Endothelial cell of umbilical vein (primary cell): Measurements from ENCODE around the gene GRAMD2B. TPM values are rescaled to one million over a fixed set of nuclear protein-coding genes. Genes with fewer than 3 reads are reported as not detected.

ENCODE experiments used
- BruUV-seq: library from RNA; stranded (reverse); fragments of 400-500 nt; replicated peaks from 2 replicates; lab custom pipeline; 2021; lab: Mats Ljungman, UMichigan
- CTCF ChIA-PET: fragments of 300-600, 350-600 bp; sonication (Branson Sonifier 250); formaldehyde crosslinking; loops from one replicate; lab custom pipeline; 2021; ENCODE audit warnings: antibody characterized with exemption, inconsistent platforms; lab: Charles Lee
- POLR2A ChIA-PET: fragments of 300-600, 350-600 bp; sonication (Branson Sonifier 250); formaldehyde crosslinking; loops from one replicate; lab custom pipeline; 2021; ENCODE audit warnings: antibody characterized with exemption, inconsistent platforms; lab: Charles Lee
- DNase-seq: peaks from one replicate; pipeline ENCODE4 v3.0.0-alpha.2; 2011; ENCODE audit warnings: low read depth, low spot score
- FAIRE-seq: peaks from 2 replicates; lab custom pipeline; 2011; peaks lifted over from hg19 to GRCh38; lab: Jason Lieb, UNC
- H2AFZ ChIP-seq: 2 replicates; pipeline ENCODE4 v1.6.0; 2012; ENCODE audit warnings: low read depth, low read length, control low read depth, inconsistent platforms
- H3K27ac ChIP-seq: 2 replicates; pipeline ENCODE4 v1.5.1; 2011; ENCODE audit warnings: low read depth, mild to moderate bottlenecking, control low read depth, low read length, moderate library complexity; ENCODE audit not compliant: insufficient read depth
- H3K27me3 ChIP-seq, 2 experiments: 2 replicates each; pipeline versions ENCODE4 v1.6.0 to v1.6.1; 2011; ENCODE audit warnings: low read length in 2 of 2, mixed read lengths in 1 of 2; ENCODE audit not compliant: control insufficient read depth in 2 of 2, insufficient read depth in 2 of 2
- H3K36me3 ChIP-seq, 2 experiments: 2 replicates in 1 of 2; 3 replicates in 1 of 2; pipeline ENCODE4 v1.5.1; 2011; ENCODE audit warnings: low read length in 2 of 2, mild to moderate bottlenecking in 1 of 2, moderate library complexity in 1 of 2; ENCODE audit not compliant: control insufficient read depth in 2 of 2, insufficient read depth in 2 of 2; ENCODE audit errors: extremely low read depth in 1 of 2
- H3K4me1 ChIP-seq: 3 replicates; pipeline ENCODE4 v1.5.1; 2011; ENCODE audit warnings: mild to moderate bottlenecking, low read length; ENCODE audit not compliant: control insufficient read depth, insufficient read depth; ENCODE audit errors: extremely low read depth
- H3K4me2 ChIP-seq: 2 replicates; pipeline ENCODE4 v1.6.1; 2011; ENCODE audit warnings: low read length, control low read depth, mixed read lengths; ENCODE audit not compliant: insufficient read depth
- H3K4me3 ChIP-seq, 3 experiments: fragments of 200-600 bp in 1 of 3; sonication (generic), shearing (Covaris generic) in 1 of 3; replicated peaks in 1 of 3; 2 replicates each; pipeline ENCODE4 v1.5.1; 2011 to 2016; ENCODE audit warnings: control low read depth in 3 of 3, low read length in 3 of 3, mild to moderate bottlenecking in 2 of 3, inconsistent platforms in 1 of 3, low read depth in 1 of 3, moderate library complexity in 1 of 3; ENCODE audit not compliant: insufficient read depth in 1 of 3
- H3K79me2 ChIP-seq: 2 replicates; pipeline ENCODE4 v1.6.0; 2012; ENCODE audit warnings: low read length, inconsistent platforms; ENCODE audit not compliant: control insufficient read depth, insufficient read depth
- H3K9ac ChIP-seq: replicated peaks from 2 replicates; pipeline ENCODE3; 2011; ENCODE audit warnings: low read length, control low read depth; ENCODE audit not compliant: insufficient read depth; ENCODE audit errors: extremely low read depth
- H3K9me1 ChIP-seq: replicated peaks from 3 replicates; pipeline ENCODE4 v1.6.0; 2011; ENCODE audit warnings: mild to moderate bottlenecking, low read length; ENCODE audit not compliant: control insufficient read depth, insufficient read depth; ENCODE audit errors: extremely low read depth
- H3K9me3 ChIP-seq: replicated peaks from 2 replicates; pipeline ENCODE4 v1.5.1; 2012; ENCODE audit warnings: low read length, inconsistent platforms; ENCODE audit not compliant: control insufficient read depth, insufficient read depth
- H4K20me1 ChIP-seq: replicated peaks from 2 replicates; pipeline ENCODE3; 2011; ENCODE audit warnings: mild to moderate bottlenecking, low read length; ENCODE audit not compliant: control insufficient read depth, insufficient read depth; ENCODE audit errors: extremely low read depth
- EZH2 ChIP-seq: IDR thresholded peaks from 2 replicates; pipeline ENCODE4 v1.6.1; 2012; ENCODE audit warnings: borderline replicate concordance, low read depth, mild to moderate bottlenecking, moderate library complexity, low read length, inconsistent platforms; ENCODE audit not compliant: severe bottlenecking
- FOS ChIP-seq: IDR thresholded peaks from 2 replicates; pipeline ENCODE4 v1.6.1; 2011; ENCODE audit warnings: mild to moderate bottlenecking, low read length, moderate library complexity, borderline replicate concordance; ENCODE audit not compliant: insufficient read depth
- GATA2 ChIP-seq: IDR thresholded peaks from 2 replicates; pipeline ENCODE4 v1.7.0; 2011; ENCODE audit warnings: low read depth, mild to moderate bottlenecking, moderate library complexity, mixed read lengths, low read length; ENCODE audit not compliant: insufficient read length, insufficient read depth
- JUN ChIP-seq: IDR thresholded peaks from 2 replicates; pipeline ENCODE4 v1.6.1; 2011; ENCODE audit warnings: borderline replicate concordance, low read depth; ENCODE audit not compliant: insufficient read length, insufficient read depth
- MAX ChIP-seq: IDR thresholded peaks from 2 replicates; pipeline ENCODE4 v1.6.1; 2011; ENCODE audit not compliant: insufficient read depth, insufficient read length
- MYC ChIP-seq: IDR thresholded peaks from one replicate; pipeline ENCODE4 v1.6.1; 2011; ENCODE audit warnings: mild to moderate bottlenecking, low read depth, low read length
- POLR2A ChIP-seq: IDR thresholded peaks from 2 replicates; pipeline ENCODE4 v1.6.1; 2012; ENCODE audit warnings: low read depth, mild to moderate bottlenecking, control low read depth, low read length
- POLR2AphosphoS5 ChIP-seq: IDR thresholded peaks from 2 replicates; pipeline ENCODE4 v1.6.1; 2012; ENCODE audit warnings: low read depth, mild to moderate bottlenecking, control low read depth, low read length, moderate library complexity; ENCODE audit not compliant: insufficient read depth
- dilution Hi-C: fragments of 300-500 bp; cut with MboI; formaldehyde crosslinking; loops from one replicate; pipeline ENCODE4 v1.15.0; 2019; ENCODE audit warnings: low sequenced_read_pairs; ENCODE audit not compliant: extremely low pct_ligation_motif_present
- intact Hi-C: fragments of 100-400 bp; cut with micrococcal nuclease; formaldehyde crosslinking; loops from one replicate; pipeline ENCODE4 v1.10.0; 2022
- polyA plus RNA-seq, 4 experiments: library from polyadenylated mRNA; depleted of rRNA in 3 of 4; stranded (reverse) in 3 of 4; unstranded in 1 of 4; fragments of >200 nt; gene quantifications; 2 replicates each; pipeline versions ENCODE4 v1.2.1 to v1.2.3, GENCODE V29; 2011 to 2012; ENCODE audit warnings: missing spikeins in 1 of 4
- total RNA-seq: library from RNA; stranded (reverse); gene quantifications from 2 replicates; pipeline ENCODE4 v1.2.3, GENCODE V29; 2021
- TF ChIP-seq, protein P1 (sequence below), 2 donors: IDR thresholded peaks; 1 replicate in 1 of 2; 2 replicates in 1 of 2; pipeline ENCODE4 v1.5.1; 2011; ENCODE audit warnings: low read length in 2 of 2, mild to moderate bottlenecking in 2 of 2, moderate library complexity in 2 of 2, control low read depth in 1 of 2, inconsistent platforms in 1 of 2, low read depth in 1 of 2; ENCODE audit not compliant: insufficient read depth in 1 of 2; ENCODE audit errors: extremely low read depth in 1 of 2

The GRAMD2B gene
- total and polyA plus RNA-seq, 2 donors (not counting 3 experiments of a cell fraction or from before 2014, with no cell fraction given) = 2.0 to 5.5 TPM

DNA sequence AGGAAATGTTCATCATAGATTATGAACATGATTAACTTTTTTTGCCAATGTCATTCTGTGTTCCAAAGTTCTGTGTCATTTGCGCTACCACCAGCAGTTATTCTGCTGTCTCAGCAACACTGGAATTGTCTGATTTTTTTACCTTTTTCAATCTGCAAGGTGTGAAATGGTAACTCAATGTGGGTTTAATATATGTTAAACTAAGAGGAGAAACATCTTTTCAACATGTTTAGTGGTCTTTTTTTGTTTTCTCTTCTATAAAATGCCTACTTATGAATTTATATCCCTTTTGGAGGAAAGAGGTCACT, 49.1 kb upstream of the GRAMD2B start:
- Histone ChIP-seq H3K27me3 (peaks cover 0 to 3% of the 10 kb centered on the region in 2 experiments), H3K4me1 (no peaks in the 10 kb centered on the region), H4K20me1 (no peaks in the 10 kb centered on the region), H2AFZ (no peak overlapping the region), H3K27ac (no peak overlapping the region), H3K36me3 (no peaks in the 10 kb centered on the region), H3K9me3 (no peaks in the 10 kb centered on the region), H3K4me3 (no peak overlapping the region), H3K4me2 (no peak overlapping the region), H3K9me1 (no peaks in the 10 kb centered on the region), H3K9ac (no peak overlapping the region), H3K79me2 (no peaks in the 10 kb centered on the region)
- intact Hi-C loops = no loop called here
- BruUV-seq = no TSS peak
- DNase-seq (no peak), FAIRE-seq (no peak)
- ChIA-PET POLR2A (no interaction called here), CTCF (no interaction called here)
- no peak for TF ChIP-seq MYC
- TF ChIP-seq EZH2 = no peak
- TF ChIP-seq GATA2 = no peak
- TF ChIP-seq FOS = no peak
- TF ChIP-seq MAX = no peak
- TF ChIP-seq POLR2A = no peak
- TF ChIP-seq JUN = no peak
- no peak for TF ChIP-seq POLR2AphosphoS5
- TF ChIP-seq, protein P1, sequence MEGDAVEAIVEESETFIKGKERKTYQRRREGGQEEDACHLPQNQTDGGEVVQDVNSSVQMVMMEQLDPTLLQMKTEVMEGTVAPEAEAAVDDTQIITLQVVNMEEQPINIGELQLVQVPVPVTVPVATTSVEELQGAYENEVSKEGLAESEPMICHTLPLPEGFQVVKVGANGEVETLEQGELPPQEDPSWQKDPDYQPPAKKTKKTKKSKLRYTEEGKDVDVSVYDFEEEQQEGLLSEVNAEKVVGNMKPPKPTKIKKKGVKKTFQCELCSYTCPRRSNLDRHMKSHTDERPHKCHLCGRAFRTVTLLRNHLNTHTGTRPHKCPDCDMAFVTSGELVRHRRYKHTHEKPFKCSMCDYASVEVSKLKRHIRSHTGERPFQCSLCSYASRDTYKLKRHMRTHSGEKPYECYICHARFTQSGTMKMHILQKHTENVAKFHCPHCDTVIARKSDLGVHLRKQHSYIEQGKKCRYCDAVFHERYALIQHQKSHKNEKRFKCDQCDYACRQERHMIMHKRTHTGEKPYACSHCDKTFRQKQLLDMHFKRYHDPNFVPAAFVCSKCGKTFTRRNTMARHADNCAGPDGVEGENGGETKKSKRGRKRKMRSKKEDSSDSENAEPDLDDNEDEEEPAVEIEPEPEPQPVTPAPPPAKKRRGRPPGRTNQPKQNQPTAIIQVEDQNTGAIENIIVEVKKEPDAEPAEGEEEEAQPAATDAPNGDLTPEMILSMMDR (IDR thresholded peaks at IDR 0.05; ENCODE audit: extremely low read depth in 1 of 2, insufficient read depth in 1 of 2, low read depth in 1 of 2, low read length in 2 of 2) = no peak
- dilution Hi-C loops = no loop called here
